Kidney (tissue), 14 donors: ENCODE data around the gene ECM2. TPM values are rescaled to one million over a fixed set of nuclear protein-coding genes. Genes with fewer than 3 reads are reported as not detected.

Source experiments
- DNase-seq, 5 donors: peaks; one replicate each; pipeline ENCODE4 v3.0.0-alpha.2; 2013 to 2020
- FAIRE-seq: peaks from 2 replicates; lab custom pipeline; 2012; peaks lifted over from hg19 to GRCh38; lab: Jason Lieb, UNC
- H3K27ac ChIP-seq, 2 donors: one replicate each; pipeline ENCODE4 v1.7.0; 2013; ENCODE audit warnings: low read depth in 2 of 2, low read length in 2 of 2, inconsistent platforms in 1 of 2
- H3K27me3 ChIP-seq: one replicate; pipeline ENCODE4 v1.7.1; 2013; ENCODE audit warnings: low read length, inconsistent platforms; ENCODE audit not compliant: control insufficient read depth, insufficient read depth
- H3K36me3 ChIP-seq, 3 donors: one replicate each; pipeline versions ENCODE4 v1.7.0 to v1.7.1; 2013; ENCODE audit warnings: low read length in 3 of 3, control low read depth in 1 of 3, inconsistent platforms in 1 of 3; ENCODE audit not compliant: insufficient read depth in 3 of 3, control insufficient read depth in 2 of 3
- H3K4me1 ChIP-seq, 3 donors: one replicate each; pipeline versions ENCODE4 v1.7.0 to v1.7.1; 2013; ENCODE audit warnings: low read length in 3 of 3, inconsistent platforms in 1 of 3, low read depth in 1 of 3; ENCODE audit not compliant: control insufficient read depth in 2 of 3, insufficient read depth in 2 of 3
- H3K4me3 ChIP-seq, 3 donors: one replicate each; pipeline versions ENCODE4 v1.7.0 to v1.8.1; 2013; ENCODE audit warnings: low read length in 3 of 3, control low read depth in 1 of 3, inconsistent platforms in 1 of 3
- H3K9ac ChIP-seq, 3 donors: one replicate each; pipeline versions ENCODE4 v1.7.0 to v1.7.1; 2013; ENCODE audit warnings: low read length in 3 of 3, control low read depth in 1 of 3, inconsistent platforms in 1 of 3
- H3K9me3 ChIP-seq, 3 donors: one replicate each; pipeline versions ENCODE4 v1.7.0 to v1.7.1; 2013; ENCODE audit warnings: low read length in 3 of 3, control low read depth in 1 of 3, inconsistent platforms in 1 of 3; ENCODE audit not compliant: control insufficient read depth in 2 of 3, insufficient read depth in 1 of 3
- CTCF ChIP-seq: IDR thresholded peaks from 3 replicates; pipeline ENCODE4 v1.5.1; 2012; ENCODE audit warnings: mild to moderate bottlenecking, moderate library complexity, borderline replicate concordance; ENCODE audit not compliant: insufficient read depth; ENCODE audit errors: extremely low read depth
- intact Hi-C: fragments of 100-400 bp; cut with DNase I; formaldehyde crosslinking; loops from one replicate; pipeline ENCODE4 v1.11.1; 2022
- polyA plus RNA-seq: library from polyadenylated mRNA; stranded (reverse); fragments of 350-450 nt; fragmentation: Illumina TruSeq; extraction: RNeasy Lipid Tissue Mini Kit (QIAGEN cat#74804); gene quantifications from one replicate; pipeline ENCODE4 v1.2.3, GENCODE V29; 2014; ENCODE audit warnings: low read depth, low replicate concordance; ENCODE audit not compliant: insufficient read depth
- total RNA-seq: library from RNA; stranded (reverse); fragmentation: NEBNext Ultra II Directional; extraction: Animal tissue kit (Norgen Biotek cat#: 25700); gene quantifications from one replicate; pipeline ENCODE4 v1.2.1, GENCODE V29; 2021
- donor health status: control.
- donor health status: control.
- donor health status: control.
- donor health status: control.
- donor health status: control.
- donor health status: DM: yes; HTN: yes; CAD: no.
- donor health status: Normal renal cell carcinoma (clear cell type).

The ECM2 gene
- total and polyA plus RNA-seq, 2 donors from 2014 or later, result 5.5 to 7.6 TPM

- no peak overlapping the region for H3K27ac ChIP-seq
- no peaks in the 10 kb centered on the region for H3K27me3 ChIP-seq
- DNase-seq, result no peak
- no peaks in the 10 kb centered on the region for H3K36me3 ChIP-seq
- H3K4me3 ChIP-seq, result no peak overlapping the region
- no peaks in the 10 kb centered on the region for H3K9me3 ChIP-seq
- intact Hi-C loops, result no loop called here
- H3K4me1 ChIP-seq, result peaks cover 0 to 5% (median 3%) of the 10 kb centered on the region in 3 donors
- no peak overlapping the region for H3K9ac ChIP-seq
- no peak for FAIRE-seq
- TF ChIP-seq CTCF, result no peak
These were observed 51.2 kb downstream of the ECM2 start for GRCh38 chr9:92484563-92484962.

- Histone ChIP-seq H3K27me3 (no peaks in the 10 kb centered on the region), H3K9me3 (no peaks in the 10 kb centered on the region), H3K27ac (peak overlapping the region; percentile 7 to 70), H3K4me1 (peaks cover 0 to 5% (median 3%) of the 10 kb centered on the region in 3 donors), H3K9ac (no peak overlapping the region), H3K4me3 (no peak overlapping the region), H3K36me3 (no peaks in the 10 kb centered on the region)
- intact Hi-C loops, result no loop called here
- DNase-seq, result peak in 1 of 5 donors; percentile 42
- no peak for TF ChIP-seq CTCF
- FAIRE-seq, result no peak
These were observed 51.9 kb downstream of the ECM2 start for GRCh38 chr9:92483627-92484545.

- DNase-seq (no peak), FAIRE-seq (no peak)
- Histone ChIP-seq H3K9ac (no peak overlapping the region), H3K4me1 (peaks cover 0 to 5% (median 3%) of the 10 kb centered on the region in 3 donors), H3K27me3 (no peaks in the 10 kb centered on the region), H3K36me3 (no peaks in the 10 kb centered on the region), H3K4me3 (no peak overlapping the region), H3K9me3 (no peaks in the 10 kb centered on the region), H3K27ac (no peak overlapping the region)
- no peak for TF ChIP-seq CTCF
- intact Hi-C loops, result no loop called here
These were observed 53.0 kb downstream of the ECM2 start for GRCh38 chr9:92482805-92483204.
